Epithelial cell of prostate (primary cell): ENCODE data around the gene DRD1.

Source experiments
- DNase-seq: peaks from one replicate; pipeline ENCODE4 v3.0.0-alpha.2; 2011; ENCODE audit warnings: low read depth, low spot score
- H3K27ac ChIP-seq: fragments of 450-650 bp; 2 replicates; pipeline ENCODE4 v1.5.1; 2017; ENCODE audit warnings: mild to moderate bottlenecking

The DRD1 gene

GRCh38 chr5:175444060-175444904 is at the start of gene DRD1:
Gene DRD1, minus strand, starts transcription at chr5:175444182. Its CDS starts 1,083 bp downstream, at chr5:175443099.
- DNase-seq = no peak
- H3K27ac ChIP-seq = no peak within 1 kb of the TSS

GRCh38 chr5:175493726-175494125 is 49.7 kb upstream of the DRD1 start:
- no peak for DNase-seq
- peak overlapping the region; percentile 64 for H3K27ac ChIP-seq

GRCh38 chr5:175493260-175493659 is 49.3 kb upstream of the DRD1 start:
- peak overlapping the region; percentile 64 for H3K27ac ChIP-seq
- DNase-seq = no peak

GRCh38 chr5:175491223-175491622 is 47.2 kb upstream of the DRD1 start:
- H3K27ac ChIP-seq = no peak overlapping the region
- DNase-seq = no peak

- no peak for DNase-seq
- no peak overlapping the region for H3K27ac ChIP-seq
Observed at GRCh38 chr5:175489693-175490443, 45.9 kb upstream of the DRD1 start.

GRCh38 chr5:175487514-175488222 is 43.7 kb upstream of the DRD1 start:
- H3K27ac ChIP-seq = no peak overlapping the region
- no peak for DNase-seq

GRCh38 chr5:175485631-175486030 is 41.6 kb upstream of the DRD1 start:
- H3K27ac ChIP-seq = no peak overlapping the region
- no peak for DNase-seq

- H3K27ac ChIP-seq = no peak overlapping the region
- no peak for DNase-seq
Observed at GRCh38 chr5:175484829-175485228, 40.8 kb upstream of the DRD1 start.

GRCh38 chr5:175484322-175484721 is 40.3 kb upstream of the DRD1 start:
- no peak overlapping the region for H3K27ac ChIP-seq
- DNase-seq = no peak

- no peak for DNase-seq
- H3K27ac ChIP-seq = no peak overlapping the region
Observed at GRCh38 chr5:175483337-175483736, 39.4 kb upstream of the DRD1 start.

- no peak for DNase-seq
Observed at GRCh38 chr5:175479125-175479881, 35.3 kb upstream of the DRD1 start.

GRCh38 chr5:175478384-175479124 is 34.6 kb upstream of the DRD1 start, which contains the start of gene SFXN1:
Gene SFXN1, plus strand, starts transcription at chr5:175478560. Its CDS starts 13,544 bp downstream, at chr5:175492104.
- H3K27ac ChIP-seq = peak within 1 kb of the TSS; percentile 31
- DNase-seq = no peak

More at GRCh38 chr5:175479125-175479881, 35.3 kb upstream of the DRD1 start:
- H3K27ac ChIP-seq = peak overlapping the region; percentile 31

GRCh38 chr5:175478008-175478383 is 34.0 kb upstream of the DRD1 start:
- no peak overlapping the region for H3K27ac ChIP-seq
- no peak for DNase-seq

GRCh38 chr5:175477440-175477839 is 33.5 kb upstream of the DRD1 start:
- no peak for DNase-seq
- no peak overlapping the region for H3K27ac ChIP-seq

- H3K27ac ChIP-seq = no peak overlapping the region
- DNase-seq = no peak
Observed at GRCh38 chr5:175475248-175475647, 31.3 kb upstream of the DRD1 start.

GRCh38 chr5:175472378-175472777 is 28.4 kb upstream of the DRD1 start:
- no peak overlapping the region for H3K27ac ChIP-seq
- DNase-seq = no peak

- H3K27ac ChIP-seq = no peak overlapping the region
- no peak for DNase-seq
Observed at GRCh38 chr5:175471628-175472027, 27.6 kb upstream of the DRD1 start.

GRCh38 chr5:175471196-175471595 is 27.2 kb upstream of the DRD1 start:
- DNase-seq = no peak
- H3K27ac ChIP-seq = no peak overlapping the region

GRCh38 chr5:175470781-175471180 is 26.8 kb upstream of the DRD1 start:
- H3K27ac ChIP-seq = no peak overlapping the region
- DNase-seq = no peak
